SU-DHL-6 (cell line): Measurements from ENCODE around the gene GRAP.

Experiments used
- H2AFZ ChIP-seq: fragments of 200-600 bp; sonication (generic); 2 replicates; pipeline ENCODE4 v1.6.1; 2014; ENCODE audit warnings: low read depth, mild to moderate bottlenecking, moderate library complexity, mixed read lengths, antibody characterized with exemption, low read length; ENCODE audit not compliant: severe bottlenecking
- H3F3A ChIP-seq: fragments of 200-600 bp; shearing (Covaris generic); 2 replicates; pipeline ENCODE4 v1.6.0; 2016; ENCODE audit warnings: antibody characterized with exemption, mild to moderate bottlenecking; ENCODE audit not compliant: insufficient read depth
- H3K27ac ChIP-seq: fragments of 200-600 bp; sonication (generic); 2 replicates; pipeline ENCODE4 v1.5.1; 2016; ENCODE audit warnings: low read depth, mild to moderate bottlenecking, low read length, moderate library complexity, mixed read lengths
- H3K27me3 ChIP-seq: fragments of 200-600 bp; sonication (generic), shearing (Covaris generic); 2 replicates; pipeline ENCODE4 v1.6.0; 2014; ENCODE audit warnings: mild to moderate bottlenecking, low read length
- H3K36me3 ChIP-seq: fragments of 200-600 bp; sonication (generic); 2 replicates; pipeline ENCODE4 v1.6.1; 2014; ENCODE audit warnings: mild to moderate bottlenecking, low read length, mixed read lengths
- H3K4me2 ChIP-seq: fragments of 300-600, 200-600 bp; shearing (Covaris generic), sonication (generic); 2 replicates; pipeline ENCODE4 v1.6.0; 2014; ENCODE audit warnings: low read length, low read depth, mild to moderate bottlenecking; ENCODE audit not compliant: poor library complexity, severe bottlenecking
- H3K4me3 ChIP-seq: fragments of 200-600 bp; sonication (generic); 2 replicates; pipeline ENCODE4 v1.5.1; 2014; ENCODE audit warnings: antibody characterized with exemption, low read length, mild to moderate bottlenecking, mixed read lengths; ENCODE audit not compliant: insufficient read depth, poor library complexity, severe bottlenecking
- H3K79me2 ChIP-seq: fragments of 200-600 bp; sonication (generic); 2 replicates; pipeline ENCODE4 v1.6.1; 2014; ENCODE audit warnings: mild to moderate bottlenecking, low read length, moderate library complexity; ENCODE audit not compliant: insufficient read depth
- H3K9ac ChIP-seq: fragments of 200-600 bp; sonication (generic); 2 replicates; pipeline ENCODE4 v1.7.0; 2014; ENCODE audit warnings: mild to moderate bottlenecking, low read length
- H3K9me2 ChIP-seq: fragments of 200-600 bp; sonication (generic); replicated peaks from 2 replicates; pipeline ENCODE4 v1.6.1; 2014; ENCODE audit warnings: low read length; ENCODE audit not compliant: insufficient read depth
- H3K9me3 ChIP-seq: fragments of 200-600 bp; sonication (generic); 2 replicates; pipeline ENCODE4 v1.6.1; 2014; ENCODE audit warnings: low read length, mixed read lengths; ENCODE audit not compliant: insufficient read depth
- H4K20me1 ChIP-seq: fragments of 200-600 bp; sonication (generic); 2 replicates; pipeline ENCODE4 v1.6.1; 2014; ENCODE audit warnings: low read depth, mild to moderate bottlenecking, antibody characterized with exemption, low read length, moderate library complexity, mixed read lengths
- CTCF ChIP-seq: fragments of 200-600 bp; sonication (generic); IDR thresholded peaks from one replicate; pipeline ENCODE4 v1.5.1; 2017; ENCODE audit warnings: antibody characterized with exemption, mild to moderate bottlenecking, low read length, moderate library complexity; ENCODE audit not compliant: insufficient read depth, poor library complexity, severe bottlenecking
- EZH2phosphoT487 ChIP-seq: fragments of 200-600 bp; sonication (generic), shearing (Covaris generic); conservative IDR thresholded peaks from 2 replicates; pipeline ENCODE4 v1.6.1; 2018; ENCODE audit warnings: mild to moderate bottlenecking, antibody characterized with exemption, low read length, moderate library complexity, mixed read lengths

GRAP gene

DNA sequence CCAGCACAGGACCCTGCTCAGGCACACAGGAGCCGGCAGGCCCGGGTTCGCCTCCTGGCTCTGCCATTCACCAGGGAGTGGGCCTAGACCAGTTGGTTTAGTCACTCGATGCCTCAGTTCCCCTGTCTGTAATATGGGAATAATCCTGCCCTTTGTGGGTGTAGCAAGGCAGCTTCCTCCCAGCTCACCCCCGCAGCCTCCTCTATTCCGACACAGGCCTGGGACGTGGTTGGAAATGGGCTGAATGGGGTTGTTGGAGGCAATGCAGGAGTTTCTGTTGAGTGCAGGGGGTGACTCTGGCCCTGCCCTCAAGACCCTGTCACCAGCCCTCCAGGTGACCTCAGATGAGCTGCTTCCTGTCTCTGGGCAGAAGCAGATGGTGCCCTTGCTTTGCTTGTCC is 75.0 kb downstream of the GRAP start:
- no peak overlapping the region for H3K27ac ChIP-seq
- H3K9me3 ChIP-seq = no peaks in the 10 kb centered on the region
- no peaks in the 10 kb centered on the region for H3K27me3 ChIP-seq
- H4K20me1 ChIP-seq = no peaks in the 10 kb centered on the region
- no peaks in the 10 kb centered on the region for H3K9me2 ChIP-seq
- H2AFZ ChIP-seq = no peak overlapping the region
- H3K4me3 ChIP-seq = no peak overlapping the region
- no peaks in the 10 kb centered on the region for H3K79me2 ChIP-seq
- TF ChIP-seq CTCF (no peak), EZH2phosphoT487 (no peak)
- no peaks in the 10 kb centered on the region for H3K36me3 ChIP-seq
- H3F3A ChIP-seq = no peaks in the 10 kb centered on the region
- no peak overlapping the region for H3K4me2 ChIP-seq
- H3K9ac ChIP-seq = no peak overlapping the region
